Glutamatergic neuron (in vitro differentiated cells): ENCODE measurements around the gene CPN2. TPM values are rescaled to one million over a fixed set of nuclear protein-coding genes. Genes with fewer than 3 reads are reported as not detected.

Experiments
- DNase-seq: peaks from one replicate; pipeline ENCODE4 v3.0.0; 2022
- H3K27ac Mint-ChIP-seq: one replicate; pipeline ENCODE4 v1.8.0; 2020; ENCODE audit warnings: mild to moderate bottlenecking, mixed read lengths, inconsistent platforms; ENCODE audit not compliant: unreplicated experiment
- H3K27me3 Mint-ChIP-seq: one replicate; pipeline ENCODE4 v1.8.0; 2020; ENCODE audit warnings: mild to moderate bottlenecking, moderate library complexity, mixed read lengths, inconsistent platforms; ENCODE audit not compliant: unreplicated experiment
- H3K36me3 Mint-ChIP-seq: one replicate; pipeline ENCODE4 v1.8.0; 2020; ENCODE audit warnings: mild to moderate bottlenecking, mixed read lengths, inconsistent platforms; ENCODE audit not compliant: unreplicated experiment
- H3K4me1 Mint-ChIP-seq: one replicate; pipeline ENCODE4 v1.8.0; 2020; ENCODE audit warnings: mild to moderate bottlenecking, low read depth, mixed read lengths, inconsistent platforms; ENCODE audit not compliant: unreplicated experiment
- H3K4me3 Mint-ChIP-seq: one replicate; pipeline ENCODE4 v1.8.0; 2020; ENCODE audit warnings: mild to moderate bottlenecking, mixed read lengths, inconsistent platforms; ENCODE audit not compliant: unreplicated experiment
- H3K9me3 Mint-ChIP-seq: one replicate; pipeline ENCODE4 v1.8.0; 2020; ENCODE audit warnings: mild to moderate bottlenecking, moderate library complexity, mixed read lengths, inconsistent platforms; ENCODE audit not compliant: unreplicated experiment
- CTCF ChIP-seq: fragments of 200-600 bp; sonication (generic); IDR thresholded peaks from one replicate; pipeline ENCODE4 v1.5.0; 2021; ENCODE audit not compliant: partially characterized antibody, unreplicated experiment
- total RNA-seq: library from RNA; stranded (reverse); fragmentation: NEBNext Ultra II Directional; extraction: Animal tissue kit (Norgen Biotek cat#: 25700); gene quantifications from one replicate; pipeline ENCODE4 v1.2.1, GENCODE V29; 2021; ENCODE audit not compliant: unreplicated experiment

CPN2 gene
- total RNA-seq, 1 donor from 2014 or later = not detected

GRCh38 chr3:194328942-194329582 lies 22.1 kb downstream of the CPN2 start:
- peaks cover 7% of the 10 kb centered on the region for H3K27me3 Mint-ChIP-seq
- peaks cover 13% of the 10 kb centered on the region for H3K9me3 Mint-ChIP-seq
- no peaks in the 10 kb centered on the region for H3K36me3 Mint-ChIP-seq
- TF ChIP-seq CTCF = no peak
- peaks cover 14% of the 10 kb centered on the region for H3K4me1 Mint-ChIP-seq
- H3K27ac Mint-ChIP-seq = peak overlapping the region; percentile 59
- no peak overlapping the region for H3K4me3 Mint-ChIP-seq
- DNase-seq = no peak

GRCh38 chr3:194328053-194328657 lies 23.0 kb downstream of the CPN2 start:
- Mint-ChIP-seq H3K27ac (peak overlapping the region; percentile 59), H3K9me3 (peaks cover 10% of the 10 kb centered on the region), H3K27me3 (peaks cover 5% of the 10 kb centered on the region), H3K36me3 (no peaks in the 10 kb centered on the region), H3K4me1 (peaks cover 14% of the 10 kb centered on the region), H3K4me3 (no peak overlapping the region)
- DNase-seq = peak; percentile 48
- TF ChIP-seq CTCF = no peak

GRCh38 chr3:194327218-194328052 lies 23.7 kb downstream of the CPN2 start:
- no peak for DNase-seq
- H3K36me3 Mint-ChIP-seq = no peaks in the 10 kb centered on the region
- TF ChIP-seq CTCF = no peak
- no peak overlapping the region for H3K4me3 Mint-ChIP-seq
- peaks cover 10% of the 10 kb centered on the region for H3K4me1 Mint-ChIP-seq
- no peak overlapping the region for H3K27ac Mint-ChIP-seq
- H3K27me3 Mint-ChIP-seq = peaks cover 7% of the 10 kb centered on the region
- peaks cover 11% of the 10 kb centered on the region for H3K9me3 Mint-ChIP-seq

GRCh38 chr3:194326968-194327217 lies 24.2 kb downstream of the CPN2 start:
- peaks cover 10% of the 10 kb centered on the region for H3K4me1 Mint-ChIP-seq
- DNase-seq = no peak
- peaks cover 11% of the 10 kb centered on the region for H3K9me3 Mint-ChIP-seq
- TF ChIP-seq CTCF = no peak
- no peak overlapping the region for H3K27ac Mint-ChIP-seq
- no peaks in the 10 kb centered on the region for H3K36me3 Mint-ChIP-seq
- peaks cover 9% of the 10 kb centered on the region for H3K27me3 Mint-ChIP-seq
- H3K4me3 Mint-ChIP-seq = no peak overlapping the region
